Measurements from ENCODE around the gene IGF2R.

DNA sequence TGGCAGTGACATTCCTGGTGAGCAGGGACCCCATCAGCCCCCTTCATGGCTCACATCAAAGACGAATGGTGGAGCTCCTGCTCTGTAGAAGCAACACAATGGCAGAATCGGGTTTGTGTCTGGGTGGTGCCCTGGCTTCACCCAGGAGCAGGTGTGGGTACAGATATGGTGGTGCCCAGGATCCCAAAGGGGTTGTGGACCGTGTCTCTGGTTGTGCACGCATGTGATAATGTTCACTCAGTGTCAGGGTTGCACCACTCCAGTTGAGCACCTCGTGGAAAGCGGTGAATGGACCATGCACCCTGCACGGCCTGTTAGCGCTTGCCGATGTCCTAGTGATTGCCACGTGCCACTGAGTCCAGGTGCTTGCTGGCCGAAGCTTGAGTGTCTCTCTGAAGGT is 63.0 kb downstream of the IGF2R start:
- TF ChIP-seq EZH2 (IDR thresholded peaks at IDR 0.05; ENCODE audit: low read length, unreplicated experiment) (no peak), EZH2phosphoT487 (IDR thresholded peaks at IDR 0.05; ENCODE audit: borderline replicate concordance, low read length) (no peak)
- TF ChIP-seq, protein P1, sequence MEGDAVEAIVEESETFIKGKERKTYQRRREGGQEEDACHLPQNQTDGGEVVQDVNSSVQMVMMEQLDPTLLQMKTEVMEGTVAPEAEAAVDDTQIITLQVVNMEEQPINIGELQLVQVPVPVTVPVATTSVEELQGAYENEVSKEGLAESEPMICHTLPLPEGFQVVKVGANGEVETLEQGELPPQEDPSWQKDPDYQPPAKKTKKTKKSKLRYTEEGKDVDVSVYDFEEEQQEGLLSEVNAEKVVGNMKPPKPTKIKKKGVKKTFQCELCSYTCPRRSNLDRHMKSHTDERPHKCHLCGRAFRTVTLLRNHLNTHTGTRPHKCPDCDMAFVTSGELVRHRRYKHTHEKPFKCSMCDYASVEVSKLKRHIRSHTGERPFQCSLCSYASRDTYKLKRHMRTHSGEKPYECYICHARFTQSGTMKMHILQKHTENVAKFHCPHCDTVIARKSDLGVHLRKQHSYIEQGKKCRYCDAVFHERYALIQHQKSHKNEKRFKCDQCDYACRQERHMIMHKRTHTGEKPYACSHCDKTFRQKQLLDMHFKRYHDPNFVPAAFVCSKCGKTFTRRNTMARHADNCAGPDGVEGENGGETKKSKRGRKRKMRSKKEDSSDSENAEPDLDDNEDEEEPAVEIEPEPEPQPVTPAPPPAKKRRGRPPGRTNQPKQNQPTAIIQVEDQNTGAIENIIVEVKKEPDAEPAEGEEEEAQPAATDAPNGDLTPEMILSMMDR (conservative IDR thresholded peaks at IDR 0.05; ENCODE audit: low read depth, low read length): no peak
